ENCODE measurements around the gene PFN1.

The PFN1 gene

DNA sequence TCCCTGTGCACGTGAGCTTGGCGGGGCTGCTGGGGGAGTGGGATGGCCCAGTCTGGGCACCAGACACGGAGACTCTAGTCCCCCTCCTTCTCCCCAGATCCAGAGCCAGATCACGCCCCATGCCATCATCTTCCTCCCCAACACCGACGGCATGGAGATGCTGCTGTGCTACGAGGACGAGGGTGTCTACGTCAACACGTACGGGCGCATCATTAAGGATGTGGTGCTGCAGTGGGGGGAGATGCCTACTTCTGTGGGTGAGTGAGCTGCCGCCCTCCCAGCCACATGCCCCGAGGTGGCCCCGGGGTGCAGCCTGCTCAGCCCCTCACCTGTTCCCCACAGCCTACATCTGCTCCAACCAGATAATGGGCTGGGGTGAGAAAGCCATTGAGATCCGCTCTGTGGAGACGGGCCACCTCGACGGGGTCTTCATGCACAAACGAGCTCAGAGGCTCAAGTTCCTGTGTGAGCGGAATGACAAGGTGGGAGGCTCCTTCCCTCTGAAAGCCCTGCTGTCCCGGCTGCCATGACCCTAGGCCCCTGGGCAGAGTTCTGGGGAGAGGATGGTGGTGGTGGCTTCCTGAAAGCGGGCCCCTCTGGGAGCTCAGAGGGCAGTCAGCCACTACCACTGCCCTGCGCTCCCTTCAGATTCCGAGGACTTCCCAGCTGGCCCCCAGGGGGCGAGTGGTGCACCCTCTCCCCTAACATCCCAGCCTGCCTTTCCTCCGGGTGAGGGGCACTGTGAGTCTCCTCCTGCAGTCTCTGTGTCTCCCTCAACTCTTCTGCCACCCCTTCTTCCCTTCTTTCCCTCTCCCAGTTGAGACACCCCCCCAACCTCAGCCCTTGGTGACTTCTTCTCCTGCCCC is 51.8 kb downstream of the PFN1 start:
- DNase-seq = no peak

DNA sequence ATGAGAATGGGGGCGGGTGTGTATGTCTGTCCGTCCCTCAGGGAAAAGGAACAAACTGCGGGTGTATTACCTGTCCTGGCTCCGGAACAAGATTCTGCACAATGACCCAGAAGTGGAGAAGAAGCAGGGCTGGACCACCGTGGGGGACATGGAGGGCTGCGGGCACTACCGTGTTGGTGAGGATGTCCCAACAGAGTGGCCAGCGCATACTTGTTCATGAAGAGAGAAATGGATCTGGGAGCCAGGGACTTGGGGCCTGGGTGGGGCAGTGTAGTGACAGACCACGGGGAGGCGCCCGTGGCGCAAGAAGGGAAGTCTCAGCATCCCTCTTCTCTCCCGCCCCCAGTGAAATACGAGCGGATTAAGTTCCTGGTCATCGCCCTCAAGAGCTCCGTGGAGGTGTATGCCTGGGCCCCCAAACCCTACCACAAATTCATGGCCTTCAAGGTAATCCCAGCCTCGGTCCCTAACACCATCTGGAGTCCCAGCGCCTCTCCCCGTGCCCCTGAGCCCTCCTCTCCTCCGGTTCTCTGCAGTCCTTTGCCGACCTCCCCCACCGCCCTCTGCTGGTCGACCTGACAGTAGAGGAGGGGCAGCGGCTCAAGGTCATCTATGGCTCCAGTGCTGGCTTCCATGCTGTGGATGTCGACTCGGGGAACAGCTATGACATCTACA is 52.5 kb downstream of the PFN1 start:
- no peak for TF ChIP-seq GATA1 (IDR thresholded peaks at IDR 0.05; ENCODE audit: low read depth, low read length)
- TF ChIP-seq POLR2A (IDR thresholded peaks at IDR 0.05; ENCODE audit: low read length) = no peak
- peak in 1 of 2 experiments; percentile 17 for DNase-seq

More for the DNA sequence above, 51.8 kb downstream of the PFN1 start:
- TF ChIP-seq GATA1 (IDR thresholded peaks at IDR 0.05; ENCODE audit: low read depth, low read length) = no peak
- TF ChIP-seq POLR2A (IDR thresholded peaks at IDR 0.05; ENCODE audit: low read length) = no peak
